M059J (cell line): ENCODE measurements around the gene FBXL2. TPM values are rescaled to one million over a fixed set of nuclear protein-coding genes. Genes with fewer than 3 reads are reported as not detected.

Experiments used
- DNase-seq: peaks from one replicate; pipeline ENCODE4 v3.0.0-alpha.2; 2012; ENCODE audit warnings: low read depth
- total RNA-seq: library from RNA; depleted of rRNA; stranded (reverse); fragments of >200 nt; shearing (Covaris generic); gene quantifications from 2 replicates; pipeline ENCODE4 v1.2.3, GENCODE V29; 2014

FBXL2 gene
- total RNA-seq, 1 experiment from 2014 or later, result 3.8 TPM

- DNase-seq, result peak; percentile 58
Observed at GRCh38 chr3:33315826-33316225, 38.6 kb downstream of the FBXL2 start.

- peak; percentile 13 for DNase-seq
Observed at GRCh38 chr3:33317963-33318709, 40.9 kb downstream of the FBXL2 start.

- no peak for DNase-seq
Observed at GRCh38 chr3:33318710-33319380, 41.6 kb downstream of the FBXL2 start.

GRCh38 chr3:33322412-33322811, 45.2 kb downstream of the FBXL2 start:
- no peak for DNase-seq

- DNase-seq, result no peak
Observed at GRCh38 chr3:33331414-33331813, 54.2 kb downstream of the FBXL2 start.

GRCh38 chr3:33334364-33334763, 57.1 kb downstream of the FBXL2 start:
- no peak for DNase-seq

- peak; percentile 5 for DNase-seq
Observed at GRCh38 chr3:33338936-33339465, 61.8 kb downstream of the FBXL2 start.

GRCh38 chr3:33339758-33340157, 62.5 kb downstream of the FBXL2 start:
- DNase-seq, result no peak

- peak; percentile 68 for DNase-seq
Observed at GRCh38 chr3:33355611-33356010, 78.4 kb downstream of the FBXL2 start.

GRCh38 chr3:33358172-33358781, 81.0 kb downstream of the FBXL2 start:
- DNase-seq, result no peak

GRCh38 chr3:33360136-33360825, 83.0 kb downstream of the FBXL2 start:
- DNase-seq, result peak; percentile 76

GRCh38 chr3:33363113-33363800, 86.0 kb downstream of the FBXL2 start:
- peak; percentile 54 for DNase-seq

GRCh38 chr3:33364060-33364459, 86.8 kb downstream of the FBXL2 start:
- DNase-seq, result no peak

- peak; percentile 36 for DNase-seq
Observed at GRCh38 chr3:33364531-33365128, 87.4 kb downstream of the FBXL2 start.

- peak; percentile 74 for DNase-seq
Observed at GRCh38 chr3:33372218-33373081, 95.2 kb downstream of the FBXL2 start.

- DNase-seq, result no peak
Observed at GRCh38 chr3:33373082-33373437, 95.8 kb downstream of the FBXL2 start.

- no peak for DNase-seq
Observed at GRCh38 chr3:33377489-33377888, 100.2 kb downstream of the FBXL2 start.

GRCh38 chr3:33377931-33378330, 100.7 kb downstream of the FBXL2 start:
- DNase-seq, result peak; percentile 79

- DNase-seq, result no peak
Observed at GRCh38 chr3:33380653-33381052, 103.4 kb downstream of the FBXL2 start.

- DNase-seq, result no peak
Observed at GRCh38 chr3:33383951-33384350, 106.7 kb downstream of the FBXL2 start.
